Gastrocnemius medialis (tissue), 4 donors: ENCODE measurements around the gene ZNF354B. TPM values are rescaled to one million over a fixed set of nuclear protein-coding genes. Genes with fewer than 3 reads are reported as not detected.

Experiments
- ATAC-seq, 2 donors: fragments of 150-250 bp; one replicate each; pipeline ENCODE4 v1.9.1; 2016
- DNase-seq, 2 donors: peaks; one replicate each; pipeline ENCODE4 v3.0.0-alpha.2; 2019
- H3K27ac ChIP-seq, 4 donors: fragments of 200-600 bp; sonication (generic); 1 replicate in 1 of 4; 2 replicates in 3 of 4; pipeline ENCODE4 v1.5.1; 2016 to 2018; ENCODE audit warnings: mild to moderate bottlenecking in 2 of 4, moderate library complexity in 1 of 4
- H3K27me3 ChIP-seq, 3 donors: fragments of 200-600 bp; sonication (generic) in 2 of 3; 1 replicate in 1 of 3; 2 replicates in 2 of 3; pipeline versions ENCODE4 v1.5.1 to v1.6.0; 2016 to 2019; ENCODE audit warnings: mild to moderate bottlenecking in 1 of 3, moderate library complexity in 1 of 3
- H3K36me3 ChIP-seq, 2 donors: fragments of 200-600 bp; sonication (generic) in 1 of 2; one replicate each; pipeline ENCODE4 v1.5.1; 2017 to 2018
- H3K4me1 ChIP-seq, 2 donors: fragments of 200-600 bp; sonication (generic) in 1 of 2; one replicate each; pipeline ENCODE4 v1.5.1; 2016 to 2017; ENCODE audit warnings: mild to moderate bottlenecking in 2 of 2
- H3K4me3 ChIP-seq, 4 donors: fragments of 200-600 bp; sonication (generic) in 3 of 4; 1 replicate in 1 of 4; 2 replicates in 3 of 4; pipeline ENCODE4 v1.5.1; 2016 to 2019; ENCODE audit warnings: mild to moderate bottlenecking in 2 of 4
- H3K9me3 ChIP-seq, 3 donors: fragments of 200-600 bp; sonication (generic) in 2 of 3; 1 replicate in 1 of 3; 2 replicates in 2 of 3; pipeline ENCODE4 v1.5.1; 2016 to 2019
- CTCF ChIP-seq, 5 experiments: fragments of 450-650 bp in 3 of 5; fragments of 200-600 bp in 2 of 5; sonication (generic) in 2 of 5; IDR thresholded peaks in 4 of 5; conservative IDR thresholded peaks in 1 of 5; 1 replicate in 4 of 5; 2 replicates in 1 of 5; pipeline ENCODE4 v1.5.1; 2016 to 2019; ENCODE audit warnings: antibody characterized with exemption in 5 of 5, mild to moderate bottlenecking in 3 of 5, moderate library complexity in 3 of 5
- POLR2A ChIP-seq, 2 donors: fragments of 450-650 bp; IDR thresholded peaks; one replicate each; pipeline ENCODE4 v1.6.1; 2017; ENCODE audit warnings: antibody characterized with exemption in 2 of 2, mild to moderate bottlenecking in 2 of 2, moderate library complexity in 2 of 2
- in situ Hi-C, 4 donors: fragments of 200-750 bp; cut with MboI; loops; one replicate each; pipeline versions ENCODE4 v1.15.0 to v1.8.0; 2017; ENCODE audit warnings: low sequenced_read_pairs in 4 of 4
- intact Hi-C: fragments of 100-400 bp; cut with DNase I; formaldehyde crosslinking; loops from one replicate; pipeline ENCODE4 v1.15.1; 2023; ENCODE audit warnings: low total_unique reads
- total RNA-seq, 4 donors: library from RNA; depleted of rRNA; stranded (reverse); fragments of >200 nt; gene quantifications; one replicate each; pipeline versions ENCODE4 v1.1.0 to v1.2.3, GENCODE V29; 2016

Gene ZNF354B
- total RNA-seq, 4 donors from 2014 or later = 4.4 to 11.3 (median 5.0) TPM

GRCh38 chr5:178861627-178862026, 1.9 kb downstream of the ZNF354B start:
- H3K4me1 ChIP-seq = peaks cover 2 to 6% of the 10 kb centered on the region in 2 donors
- peaks cover 3 to 25% of the 10 kb centered on the region in 2 donors for H3K36me3 ChIP-seq
- no peak overlapping the region for H3K27ac ChIP-seq
- H3K9me3 ChIP-seq = no peaks in the 10 kb centered on the region
- ATAC-seq = no peak
- TF ChIP-seq POLR2A (IDR thresholded peaks at IDR 0.05) = no peak
- no peak for TF ChIP-seq CTCF (IDR thresholded peaks at IDR 0.05 in 4 of 5, conservative IDR thresholded peaks at IDR 0.05 in 1 of 5)
- intact Hi-C loops = loop anchor here (10.0 kb wide), 1 partner anchor 237 kb away; the partner anchor contains the start of gene CLK4
- H3K4me3 ChIP-seq = no peak overlapping the region
- DNase-seq = no peak
- in situ Hi-C loops = loop anchor here in 1 of 4 donors (25.0 kb wide), 1 partner anchor 599 kb away; no protein-coding TSS in a partner anchor
- H3K27me3 ChIP-seq = no peaks in the 10 kb centered on the region

- no peaks in the 10 kb centered on the region for H3K27me3 ChIP-seq
- TF ChIP-seq CTCF (IDR thresholded peaks at IDR 0.05 in 4 of 5, conservative IDR thresholded peaks at IDR 0.05 in 1 of 5) = no peak
- TF ChIP-seq POLR2A (IDR thresholded peaks at IDR 0.05) = no peak
- intact Hi-C loops = loop anchor here (10.0 kb wide), 1 partner anchor 242 kb away; the partner anchor contains the start of gene CLK4
- DNase-seq = no peak
- no peaks in the 10 kb centered on the region for H3K9me3 ChIP-seq
- H3K27ac ChIP-seq = no peak overlapping the region
- no peaks in the 10 kb centered on the region for H3K4me1 ChIP-seq
- no peak for ATAC-seq
- H3K4me3 ChIP-seq = no peak overlapping the region
- H3K36me3 ChIP-seq = peaks cover 3 to 74% of the 10 kb centered on the region in 2 donors
- in situ Hi-C loops = loop anchor here in 1 of 4 donors (25.0 kb wide), 1 partner anchor 605 kb away; no protein-coding TSS in a partner anchor
Observed at GRCh38 chr5:178866946-178867345, 7.2 kb downstream of the ZNF354B start.

GRCh38 chr5:178869577-178869976, 9.8 kb downstream of the ZNF354B start:
- TF ChIP-seq CTCF (IDR thresholded peaks at IDR 0.05 in 4 of 5, conservative IDR thresholded peaks at IDR 0.05 in 1 of 5) = no peak
- no peak for TF ChIP-seq POLR2A (IDR thresholded peaks at IDR 0.05)
- Histone ChIP-seq H3K27ac (no peak overlapping the region), H3K9me3 (peaks cover 0 to 6% (median 4%) of the 10 kb centered on the region in 3 donors), H3K4me3 (no peak overlapping the region), H3K4me1 (no peaks in the 10 kb centered on the region), H3K36me3 (peaks cover 3 to 94% of the 10 kb centered on the region in 2 donors), H3K27me3 (no peaks in the 10 kb centered on the region)
- in situ Hi-C loops = loop anchor here in 1 of 4 donors (25.0 kb wide), 1 partner anchor 607 kb away; no protein-coding TSS in a partner anchor
- ATAC-seq = no peak
- DNase-seq = no peak
- intact Hi-C loops = loop anchor here (10.0 kb wide), 1 partner anchor 245 kb away; the partner anchor contains the start of gene CLK4

GRCh38 chr5:178870411-178870810, 10.7 kb downstream of the ZNF354B start:
- DNase-seq = no peak
- Histone ChIP-seq H3K27ac (no peak overlapping the region), H3K9me3 (peaks cover 0 to 6% (median 4%) of the 10 kb centered on the region in 3 donors), H3K4me1 (no peaks in the 10 kb centered on the region), H3K36me3 (peaks cover 3 to 96% of the 10 kb centered on the region in 2 donors), H3K4me3 (no peak overlapping the region), H3K27me3 (no peaks in the 10 kb centered on the region)
- no peak for ATAC-seq
- intact Hi-C loops = no loop called here
- TF ChIP-seq CTCF (IDR thresholded peaks at IDR 0.05 in 4 of 5, conservative IDR thresholded peaks at IDR 0.05 in 1 of 5) = no peak
- no peak for TF ChIP-seq POLR2A (IDR thresholded peaks at IDR 0.05)
- in situ Hi-C loops = loop anchor here in 1 of 4 donors (25.0 kb wide), 1 partner anchor 608 kb away; no protein-coding TSS in a partner anchor
